CD4-positive, alpha-beta T cell (primary cell): ENCODE data around the gene PDLIM5. TPM values are rescaled to one million over a fixed set of nuclear protein-coding genes. Genes with fewer than 3 reads are reported as not detected.

Experiments used
- ATAC-seq: fragments of 200-7000 bp; cut with Tn5 transposase; one replicate; pipeline ENCODE4 v1.10.0; 2022; ENCODE audit warnings: mild to moderate bottlenecking; ENCODE audit not compliant: poor library complexity
- CTCF ChIA-PET: fragments of 350-600 bp; sonication (Branson Sonifier 250); formaldehyde crosslinking; loops from one replicate; lab custom pipeline; 2021; ENCODE audit warnings: antibody characterized with exemption, inconsistent platforms; lab: Charles Lee
- POLR2A ChIA-PET: fragments of 350-600 bp; sonication (Branson Sonifier 250); formaldehyde crosslinking; loops from one replicate; lab custom pipeline; 2021; ENCODE audit warnings: antibody characterized with exemption, inconsistent platforms; lab: Charles Lee
- DNase-seq, 14 experiments: peaks; one replicate each; pipeline ENCODE4 v3.0.0-alpha.2; 2013 to 2020; ENCODE audit warnings: mixed read lengths in 2 of 14
- H3K27ac ChIP-seq, 2 donors: one replicate each; pipeline versions ENCODE4 v1.5.1 to v1.7.0; 2013; ENCODE audit warnings: low read length in 2 of 2, low read depth in 1 of 2, mild to moderate bottlenecking in 1 of 2
- H3K27me3 ChIP-seq, 2 experiments: 1 replicate in 1 of 2; 2 replicates in 1 of 2; pipeline versions ENCODE4 v1.6.1 to v1.7.0; 2013; ENCODE audit warnings: low read length in 2 of 2, control low read depth in 1 of 2, mild to moderate bottlenecking in 1 of 2, moderate library complexity in 1 of 2; ENCODE audit not compliant: insufficient read depth in 2 of 2, control insufficient read depth in 1 of 2
- H3K36me3 ChIP-seq: one replicate; pipeline ENCODE4 v1.6.1; 2013; ENCODE audit warnings: low read length, control low read depth; ENCODE audit not compliant: insufficient read depth
- H3K4me1 ChIP-seq: one replicate; pipeline ENCODE4 v1.6.1; 2013; ENCODE audit warnings: low read length, control low read depth; ENCODE audit not compliant: insufficient read depth
- H3K4me3 ChIP-seq: one replicate; pipeline ENCODE4 v1.5.1; 2013; ENCODE audit warnings: mild to moderate bottlenecking, low read length, moderate library complexity
- H3K9me3 ChIP-seq, 2 experiments: 1 replicate in 1 of 2; 2 replicates in 1 of 2; pipeline versions ENCODE4 v1.6.1 to v1.7.0; 2013; ENCODE audit warnings: low read length in 2 of 2, mild to moderate bottlenecking in 2 of 2, control low read depth in 1 of 2, moderate library complexity in 1 of 2; ENCODE audit not compliant: control insufficient read depth in 1 of 2, insufficient read depth in 1 of 2
- H3K27ac Mint-ChIP-seq: one replicate; pipeline ENCODE4 v1.8.0; 2020; ENCODE audit warnings: mixed read lengths
- H3K27me3 Mint-ChIP-seq: one replicate; pipeline ENCODE4 v1.8.0; 2021; ENCODE audit warnings: mixed read lengths
- H3K36me3 Mint-ChIP-seq: one replicate; pipeline ENCODE4 v1.8.0; 2021; ENCODE audit warnings: low read depth, mixed read lengths
- H3K4me1 Mint-ChIP-seq: one replicate; pipeline ENCODE4 v1.8.0; 2021; ENCODE audit warnings: low read depth, mixed read lengths
- H3K4me3 Mint-ChIP-seq: one replicate; pipeline ENCODE4 v1.8.0; 2020; ENCODE audit warnings: mild to moderate bottlenecking, mixed read lengths
- H3K9me3 Mint-ChIP-seq: one replicate; pipeline ENCODE4 v1.8.0; 2020; ENCODE audit warnings: mixed read lengths
- CTCF ChIP-seq: fragments of 200-600 bp; IDR thresholded peaks from one replicate; pipeline ENCODE4 v1.8.0; 2022; ENCODE audit warnings: antibody characterized with exemption, mild to moderate bottlenecking
- intact Hi-C, 2 experiments: fragments of 100-400 bp; cut with DNase I in 1 of 2; cut with micrococcal nuclease in 1 of 2; formaldehyde crosslinking; loops; one replicate each; pipeline versions ENCODE4 v1.15.1 to v1.9.0; 2023 to 2025; cut with DNase I, micrococcal nuclease
- total RNA-seq, 174 experiments: library from RNA in 2 of 174; stranded (reverse) in 2 of 174; gene quantifications; one replicate each; pipeline ENCODE4 v1.2.3 and lab custom pipeline; 2021 to 2026

PDLIM5 gene
- total RNA-seq, 2 experiments from 2014 or later = 23.0 to 23.1 TPM

- ATAC-seq (no peak), DNase-seq (no peak)
- Histone ChIP-seq H3K9me3 (no peaks in the 10 kb centered on the region), H3K36me3 (no peaks in the 10 kb centered on the region), H3K27ac (no peak overlapping the region), H3K27me3 (no peaks in the 10 kb centered on the region), H3K4me3 (no peak overlapping the region), H3K4me1 (no peaks in the 10 kb centered on the region)
- H3K36me3 Mint-ChIP-seq = peaks cover 14% of the 10 kb centered on the region
- intact Hi-C loops = no loop called here
- no peaks in the 10 kb centered on the region for H3K27me3 Mint-ChIP-seq
- H3K9me3 Mint-ChIP-seq = peaks cover 5% of the 10 kb centered on the region
- no peak overlapping the region for H3K4me3 Mint-ChIP-seq
- H3K4me1 Mint-ChIP-seq = peaks cover 4% of the 10 kb centered on the region
- POLR2A ChIA-PET = no interaction called here
- H3K27ac Mint-ChIP-seq = no peak overlapping the region
- no peak for TF ChIP-seq CTCF
- CTCF ChIA-PET = no interaction called here
These were observed 93.1 kb downstream of the PDLIM5 start for GRCh38 chr4:94544811-94545210.

- no peak overlapping the region for H3K4me3 ChIP-seq
- POLR2A ChIA-PET = no interaction called here
- CTCF ChIA-PET = no interaction called here
These were observed 93.6 kb downstream of the PDLIM5 start for GRCh38 chr4:94545296-94545695.

GRCh38 chr4:94546949-94547348 is 95.2 kb downstream of the PDLIM5 start:
- ATAC-seq = no peak
- no peaks in the 10 kb centered on the region for H3K27me3 Mint-ChIP-seq

More at GRCh38 chr4:94545296-94545695, 93.6 kb downstream of the PDLIM5 start:
- Mint-ChIP-seq H3K9me3 (peaks cover 5% of the 10 kb centered on the region), H3K27ac (no peak overlapping the region), H3K4me1 (peaks cover 4% of the 10 kb centered on the region), H3K4me3 (no peak overlapping the region), H3K27me3 (no peaks in the 10 kb centered on the region), H3K36me3 (peaks cover 14% of the 10 kb centered on the region)
- Histone ChIP-seq H3K36me3 (no peaks in the 10 kb centered on the region), H3K4me1 (no peaks in the 10 kb centered on the region), H3K9me3 (no peaks in the 10 kb centered on the region), H3K27ac (no peak overlapping the region), H3K27me3 (no peaks in the 10 kb centered on the region)
- ATAC-seq = no peak
- TF ChIP-seq CTCF = no peak
- intact Hi-C loops = no loop called here
- no peak for DNase-seq

More at GRCh38 chr4:94546949-94547348, 95.2 kb downstream of the PDLIM5 start:
- no peaks in the 10 kb centered on the region for H3K27me3 ChIP-seq
- no peak overlapping the region for H3K27ac Mint-ChIP-seq
- POLR2A ChIA-PET = no interaction called here
- peaks cover 5% of the 10 kb centered on the region for H3K9me3 Mint-ChIP-seq
- no peak overlapping the region for H3K27ac ChIP-seq
- H3K9me3 ChIP-seq = no peaks in the 10 kb centered on the region
- no peak overlapping the region for H3K4me3 ChIP-seq
- H3K36me3 Mint-ChIP-seq = peaks cover 14% of the 10 kb centered on the region
- CTCF ChIA-PET = no interaction called here
- TF ChIP-seq CTCF = no peak
- H3K36me3 ChIP-seq = no peaks in the 10 kb centered on the region
- intact Hi-C loops = no loop called here
- no peaks in the 10 kb centered on the region for H3K4me1 ChIP-seq
- no peak overlapping the region for H3K4me3 Mint-ChIP-seq
- H3K4me1 Mint-ChIP-seq = peaks cover 4% of the 10 kb centered on the region
- DNase-seq = no peak
